ENCODE data around the gene ZNF391.
"Not testable (repeated sequence)": the region's sequence is repeated elsewhere in the genome, so short reads cannot be mapped to it uniquely, and the experiment has no call there.

ZNF391 gene

GRCh38 chr6:27374824-27375612, 13.5 kb upstream of the ZNF391 start:
- H3K4me3 ChIP-seq (ENCODE audit: low read depth, low read length): peak overlapping the region; percentile 65
- no peak for TF ChIP-seq CTCF (IDR thresholded peaks at IDR 0.05; ENCODE audit: control insufficient read depth, extremely low read depth, insufficient read depth)
- DNase-seq (ENCODE audit: low read depth): peak; percentile 71

GRCh38 chr6:27375613-27376079, 12.9 kb upstream of the ZNF391 start:
- no peak for TF ChIP-seq CTCF (IDR thresholded peaks at IDR 0.05; ENCODE audit: control insufficient read depth, extremely low read depth, insufficient read depth)
- H3K4me3 ChIP-seq (ENCODE audit: low read depth, low read length): peak overlapping the region; percentile 65

GRCh38 chr6:27378406-27378805, 10.2 kb upstream of the ZNF391 start:
- not testable (repeated sequence) for H3K4me3 ChIP-seq (ENCODE audit: low read depth, low read length); DNase-seq (ENCODE audit: low read depth)

More at GRCh38 chr6:27375613-27376079, 12.9 kb upstream of the ZNF391 start:
- DNase-seq (ENCODE audit: low read depth): no peak

- not testable (repeated sequence) for H3K4me3 ChIP-seq (ENCODE audit: low read depth, low read length); DNase-seq (ENCODE audit: low read depth)
Observed at GRCh38 chr6:27381001-27381400, 7.6 kb upstream of the ZNF391 start.

GRCh38 chr6:27383011-27383410, 5.5 kb upstream of the ZNF391 start:
- no peak overlapping the region for H3K4me3 ChIP-seq (ENCODE audit: low read depth, low read length)
- DNase-seq (ENCODE audit: low read depth): no peak
- TF ChIP-seq CTCF (IDR thresholded peaks at IDR 0.05; ENCODE audit: control insufficient read depth, extremely low read depth, insufficient read depth): no peak

GRCh38 chr6:27383481-27383880, 5.1 kb upstream of the ZNF391 start:
- no peak for DNase-seq (ENCODE audit: low read depth)
- no peak overlapping the region for H3K4me3 ChIP-seq (ENCODE audit: low read depth, low read length)
- no peak for TF ChIP-seq CTCF (IDR thresholded peaks at IDR 0.05; ENCODE audit: control insufficient read depth, extremely low read depth, insufficient read depth)

- TF ChIP-seq CTCF (IDR thresholded peaks at IDR 0.05; ENCODE audit: control insufficient read depth, extremely low read depth, insufficient read depth): no peak
- H3K4me3 ChIP-seq (ENCODE audit: low read depth, low read length): no peak overlapping the region
- DNase-seq (ENCODE audit: low read depth): no peak
Observed at GRCh38 chr6:27392623-27393022, 4.1 kb downstream of the ZNF391 start.

GRCh38 chr6:27394073-27394472, 5.5 kb downstream of the ZNF391 start:
- no peak for DNase-seq (ENCODE audit: low read depth)
- H3K4me3 ChIP-seq (ENCODE audit: low read depth, low read length): no peak overlapping the region
- no peak for TF ChIP-seq CTCF (IDR thresholded peaks at IDR 0.05; ENCODE audit: control insufficient read depth, extremely low read depth, insufficient read depth)

Data from LNCaP clone FGC (cell line).